GM18873 (cell line): ENCODE data around the gene PRUNE2.
"Not testable (repeated sequence)": the region's sequence is repeated elsewhere in the genome, so short reads cannot be mapped to it uniquely, and the experiment has no call there.

Source experiments
- ATAC-seq: cut with Tn5 transposase; IDR thresholded peaks from one replicate; pipeline ENCODE4 v1.9.1; 2021; ENCODE audit warnings: mild to moderate bottlenecking, moderate library complexity, moderate number of reproducible peaks; ENCODE audit not compliant: unreplicated experiment, low FRiP score

Gene PRUNE2

GRCh38 chr9:76905791-76906646, at the start of gene PRUNE2:
Gene PRUNE2, minus strand, starts transcription at chr9:76906114. Its CDS starts 151 bp downstream, at chr9:76905963.
- no peak for ATAC-seq

- ATAC-seq, result not testable (repeated sequence)
These were observed 49.5 kb upstream of the PRUNE2 start for GRCh38 chr9:76955406-76955805.

- ATAC-seq, result no peak
These were observed 44.0 kb upstream of the PRUNE2 start for GRCh38 chr9:76949865-76950264.

GRCh38 chr9:76944011-76944410, 38.1 kb upstream of the PRUNE2 start:
- ATAC-seq, result no peak

- no peak for ATAC-seq
These were observed 37.1 kb upstream of the PRUNE2 start for GRCh38 chr9:76943054-76943453.

GRCh38 chr9:76932757-76933156, 26.8 kb upstream of the PRUNE2 start:
- ATAC-seq, result no peak

- ATAC-seq, result no peak
These were observed 26.4 kb upstream of the PRUNE2 start for GRCh38 chr9:76932265-76932664.

- ATAC-seq, result no peak
These were observed 21.8 kb upstream of the PRUNE2 start for GRCh38 chr9:76927540-76928240.

GRCh38 chr9:76926846-76927245, 20.9 kb upstream of the PRUNE2 start:
- ATAC-seq, result no peak

- ATAC-seq, result no peak
These were observed 20.4 kb upstream of the PRUNE2 start for GRCh38 chr9:76926324-76926741.

- ATAC-seq, result no peak
These were observed 15.3 kb upstream of the PRUNE2 start for GRCh38 chr9:76921165-76921564.

- ATAC-seq, result no peak
These were observed 11.4 kb upstream of the PRUNE2 start for GRCh38 chr9:76917299-76917698.

- ATAC-seq, result no peak
These were observed 10.3 kb upstream of the PRUNE2 start for GRCh38 chr9:76916231-76916630.

GRCh38 chr9:76913467-76913866, 7.6 kb upstream of the PRUNE2 start:
- ATAC-seq, result no peak

- ATAC-seq, result no peak
These were observed 6.8 kb upstream of the PRUNE2 start for GRCh38 chr9:76912636-76913275.

- ATAC-seq, result no peak
These were observed 6.1 kb upstream of the PRUNE2 start for GRCh38 chr9:76911971-76912370.

GRCh38 chr9:76910861-76911260, 4.9 kb upstream of the PRUNE2 start:
- no peak for ATAC-seq

- no peak for ATAC-seq
These were observed 697 bp upstream of the PRUNE2 start for GRCh38 chr9:76906647-76906975.

- ATAC-seq, result no peak
These were observed 1.1 kb downstream of the PRUNE2 start for GRCh38 chr9:76904661-76905457.

GRCh38 chr9:76902395-76902794, 3.5 kb downstream of the PRUNE2 start:
- ATAC-seq, result no peak

- ATAC-seq, result no peak
These were observed 4.1 kb downstream of the PRUNE2 start for GRCh38 chr9:76901801-76902200.
